NCI-H510A (cell line): ENCODE results near the gene SPATA20.

Source experiments
- DNase-seq: peaks from one replicate; lab custom pipeline; 2025; lab: John Stamatoyannopoulos, UW

SPATA20 gene

DNA sequence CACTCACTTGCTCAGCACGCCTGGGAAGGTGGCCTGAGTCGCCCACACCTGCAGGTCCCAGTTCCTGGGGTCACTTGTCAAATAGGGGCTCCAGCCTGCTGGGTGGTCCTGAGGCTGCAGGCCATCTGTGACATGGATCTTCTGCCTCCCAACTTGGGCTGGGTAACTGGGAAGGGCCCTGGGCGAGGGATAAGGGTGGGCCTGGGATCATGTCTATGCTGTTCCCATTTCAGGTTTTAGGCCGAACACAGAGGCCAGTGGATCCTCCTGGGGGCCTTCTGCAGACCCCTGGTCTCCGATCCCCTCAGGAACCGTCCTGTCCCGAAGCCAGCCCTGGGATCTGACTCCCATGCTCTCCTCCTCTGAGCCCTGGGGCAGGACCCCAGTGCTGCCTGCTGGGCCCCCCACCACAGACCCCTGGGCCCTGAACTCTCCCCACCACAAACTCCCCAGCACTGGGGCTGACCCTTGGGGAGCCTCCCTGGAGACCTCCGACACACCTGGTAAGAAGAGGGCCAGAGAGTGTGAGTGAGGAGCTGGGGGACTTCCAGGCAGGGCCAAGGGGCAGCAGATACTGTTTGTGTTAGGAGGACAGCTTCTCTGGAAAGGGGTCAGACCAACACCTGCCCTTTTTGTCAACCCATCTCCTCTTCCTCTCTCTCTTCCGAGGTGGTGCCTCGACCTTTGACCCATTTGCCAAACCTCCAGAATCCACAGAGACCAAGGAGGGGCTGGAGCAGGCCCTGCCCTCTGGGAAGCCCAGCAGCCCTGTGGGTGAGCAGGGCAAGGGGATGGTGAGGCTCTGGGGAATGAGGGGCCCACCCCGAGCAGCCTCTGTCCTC is 6.2 kb upstream of the SPATA20 start:
- DNase-seq: no peak

DNA sequence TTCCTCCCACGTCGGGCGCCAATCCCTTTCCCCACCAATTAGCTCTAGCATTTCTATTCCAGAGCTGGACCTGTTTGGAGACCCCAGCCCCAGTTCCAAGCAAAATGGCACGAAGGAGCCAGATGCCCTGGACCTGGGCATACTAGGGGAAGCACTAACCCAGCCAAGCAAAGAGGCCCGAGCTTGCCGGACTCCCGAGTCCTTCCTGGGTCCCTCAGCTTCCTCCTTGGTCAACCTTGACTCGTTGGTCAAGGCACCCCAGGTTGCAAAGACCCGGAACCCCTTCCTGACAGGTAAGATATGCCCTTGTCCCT is 5.6 kb upstream of the SPATA20 start:
- DNase-seq: no peak

DNA sequence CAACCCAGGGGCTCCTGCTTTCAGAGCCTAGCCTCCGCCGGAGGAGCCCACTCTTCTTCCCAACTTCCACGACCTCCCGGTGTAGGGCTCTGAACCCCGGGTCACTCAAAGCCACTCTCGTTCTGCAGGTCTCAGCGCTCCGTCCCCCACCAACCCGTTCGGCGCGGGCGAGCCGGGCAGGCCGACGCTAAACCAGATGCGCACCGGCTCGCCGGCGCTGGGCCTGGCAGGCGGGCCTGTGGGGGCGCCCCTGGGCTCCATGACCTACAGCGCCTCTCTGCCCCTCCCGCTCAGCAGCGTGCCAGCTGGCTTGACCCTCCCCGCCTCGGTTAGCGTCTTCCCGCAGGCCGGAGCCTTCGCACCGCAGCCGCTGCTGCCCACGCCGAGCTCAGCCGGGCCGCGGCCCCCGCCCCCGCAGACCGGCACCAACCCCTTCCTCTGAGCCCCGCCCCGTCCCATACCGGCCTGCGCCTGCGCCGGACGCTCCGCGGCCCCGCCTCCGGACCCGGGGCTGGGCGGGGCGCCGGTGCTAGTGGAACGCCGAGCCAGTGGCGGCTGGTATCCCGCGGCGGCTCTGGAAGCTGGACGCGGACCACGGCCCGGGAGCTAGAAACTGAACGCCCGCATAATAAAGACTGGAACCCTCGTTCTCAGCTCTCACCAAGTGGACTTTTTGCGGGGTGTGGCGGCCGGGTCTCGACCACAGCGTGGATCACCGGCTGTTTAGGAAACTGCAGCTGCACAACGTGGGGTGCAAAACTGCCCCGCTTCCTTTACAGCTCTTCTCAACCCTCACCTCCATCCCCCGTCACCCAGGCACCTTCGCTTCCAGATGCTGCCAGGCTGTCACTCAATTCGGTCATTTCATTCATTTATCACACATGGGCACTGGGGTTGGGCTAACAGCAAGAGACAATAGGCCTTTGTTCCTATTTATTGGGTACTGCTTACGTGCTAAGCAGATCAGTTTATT is 5.0 kb upstream of the SPATA20 start:
- DNase-seq: peak; percentile 72

DNA sequence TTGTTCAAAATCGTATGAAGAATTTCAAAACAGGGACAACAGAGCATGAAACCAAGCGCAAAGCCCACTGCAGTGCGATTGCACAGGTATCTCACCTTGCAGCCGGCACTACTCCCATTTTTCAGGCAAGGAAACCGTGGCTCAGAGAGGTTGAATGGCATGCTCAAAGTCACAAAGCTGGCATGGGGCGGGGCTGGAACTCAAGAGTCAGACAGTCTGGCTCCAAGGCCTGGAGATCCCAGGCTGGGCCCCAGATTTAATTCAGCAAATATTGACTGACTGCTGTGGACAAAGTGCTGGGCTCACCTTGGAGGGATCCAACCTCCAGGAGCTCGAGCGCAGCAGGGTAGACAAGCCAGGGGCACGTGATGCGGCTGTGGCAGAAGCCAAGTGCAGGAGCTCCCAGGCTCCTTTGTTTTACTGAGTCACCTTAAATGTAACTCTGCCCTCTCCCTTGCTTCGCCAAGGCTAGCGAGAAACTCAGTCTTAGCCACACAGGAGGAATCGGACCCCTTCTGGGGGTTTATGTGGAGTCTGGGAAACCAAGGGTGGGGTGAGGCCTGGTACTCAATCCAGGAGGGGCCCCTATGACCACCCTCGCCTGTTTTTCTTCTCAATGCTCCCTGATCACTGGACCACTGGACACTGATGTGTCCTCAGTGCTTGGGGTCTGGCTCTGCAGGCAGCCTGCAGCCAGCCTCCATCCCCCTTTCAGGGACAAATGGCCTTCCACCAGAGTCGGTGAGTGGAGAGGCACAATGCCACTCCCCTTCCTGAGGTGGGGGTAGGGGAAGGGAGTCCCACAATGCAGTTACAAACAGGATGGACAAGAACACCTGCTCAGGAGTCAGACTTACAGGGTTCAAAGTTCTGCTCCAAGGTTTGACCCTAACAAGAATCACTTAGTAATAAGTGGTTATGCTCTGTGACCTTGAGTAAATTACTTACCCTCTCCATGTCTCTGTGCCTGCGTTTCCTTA is 3.9 kb upstream of the SPATA20 start:
- DNase-seq: no peak

DNA sequence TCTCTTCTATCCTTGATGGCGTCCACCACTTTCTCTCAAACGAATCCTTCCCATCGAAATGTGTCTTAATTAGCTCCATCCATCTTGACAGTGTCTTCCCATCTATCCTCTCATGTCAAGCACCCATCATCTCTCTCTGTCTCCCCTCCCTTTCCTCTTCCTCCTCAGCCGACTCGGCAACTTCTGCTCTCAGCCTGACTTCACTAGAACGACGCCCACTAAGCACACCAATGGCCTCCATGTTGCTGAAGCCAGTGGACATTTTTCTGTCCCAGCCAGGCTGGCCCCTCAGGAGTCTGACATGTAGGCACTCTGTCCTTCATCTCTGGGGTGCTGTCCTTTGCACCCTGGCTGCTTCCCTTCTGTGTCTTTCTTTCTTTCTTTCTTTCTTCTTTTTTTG is 2.5 kb upstream of the SPATA20 start:
- DNase-seq: no peak

DNA sequence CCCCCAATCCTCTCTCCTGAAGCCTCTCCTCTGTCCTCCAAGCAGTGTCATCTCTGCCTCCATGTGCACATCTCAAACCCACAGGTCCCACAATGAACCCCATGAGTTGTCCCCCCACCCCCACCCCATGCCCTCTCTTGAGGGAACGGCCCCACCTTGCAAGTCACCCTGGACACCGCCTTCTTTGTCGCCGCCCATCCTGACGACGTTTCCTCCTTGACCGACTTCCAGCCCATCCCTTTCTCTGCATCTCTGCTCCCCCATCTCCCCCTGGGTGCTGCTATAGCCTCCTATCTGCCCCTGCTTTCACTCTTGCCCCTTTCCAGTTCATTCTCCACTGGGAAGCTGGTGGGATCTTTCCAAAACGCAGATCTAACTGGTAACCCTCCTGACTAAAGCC is 1.7 kb upstream of the SPATA20 start:
- DNase-seq: no peak

DNA sequence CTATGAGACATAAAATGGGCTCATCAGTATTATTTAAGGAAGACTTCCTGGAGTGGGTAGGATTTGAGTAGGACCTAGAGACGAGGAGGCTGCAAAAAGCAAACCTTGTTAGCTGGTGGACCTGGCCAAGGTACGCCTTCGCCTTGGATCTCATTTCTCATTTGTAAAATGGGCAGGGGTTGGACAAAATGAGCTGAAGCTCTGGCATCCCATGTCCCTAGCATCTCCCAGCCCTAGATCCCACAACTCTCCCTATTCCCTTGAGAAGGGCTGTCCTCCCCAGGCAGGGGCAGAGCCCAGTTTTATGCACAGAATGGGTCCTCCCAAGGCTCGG is 306 bp upstream of the SPATA20 start:
- no peak for DNase-seq

DNA sequence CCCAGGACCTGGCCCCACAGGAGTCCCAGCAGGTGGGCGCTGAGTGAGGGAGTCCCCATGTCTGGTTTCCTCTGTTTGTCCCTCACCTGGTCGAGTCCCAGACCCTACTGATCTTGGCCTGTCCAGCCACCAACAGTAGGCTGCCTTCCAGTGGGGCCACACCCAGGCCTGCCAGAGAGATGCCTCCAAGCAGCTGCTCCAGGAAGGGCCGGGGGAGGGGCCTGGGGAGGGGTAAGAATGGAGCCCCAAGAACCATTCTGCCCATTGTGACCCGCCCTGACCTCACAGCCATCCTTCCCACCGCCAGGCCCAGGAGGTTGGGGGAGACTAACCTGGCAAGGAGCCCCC is 736 bp downstream of the SPATA20 start:
- DNase-seq: no peak

DNA sequence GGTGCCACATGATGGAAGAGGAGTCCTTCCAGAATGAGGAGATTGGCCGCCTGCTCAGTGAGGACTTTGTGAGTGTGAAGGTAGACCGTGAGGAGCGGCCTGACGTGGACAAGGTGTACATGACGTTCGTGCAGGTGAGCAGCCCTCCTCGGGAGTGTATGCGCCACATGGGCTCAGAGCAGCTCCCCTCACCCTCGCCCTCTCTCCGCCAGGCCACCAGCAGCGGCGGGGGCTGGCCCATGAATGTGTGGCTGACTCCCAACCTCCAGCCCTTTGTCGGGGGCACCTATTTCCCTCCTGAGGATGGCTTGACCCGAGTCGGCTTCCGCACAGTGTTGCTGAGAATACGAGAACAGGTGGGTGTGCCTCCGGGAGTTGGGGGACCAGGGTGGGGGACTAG is 1.9 kb downstream of the SPATA20 start:
- DNase-seq: no peak

DNA sequence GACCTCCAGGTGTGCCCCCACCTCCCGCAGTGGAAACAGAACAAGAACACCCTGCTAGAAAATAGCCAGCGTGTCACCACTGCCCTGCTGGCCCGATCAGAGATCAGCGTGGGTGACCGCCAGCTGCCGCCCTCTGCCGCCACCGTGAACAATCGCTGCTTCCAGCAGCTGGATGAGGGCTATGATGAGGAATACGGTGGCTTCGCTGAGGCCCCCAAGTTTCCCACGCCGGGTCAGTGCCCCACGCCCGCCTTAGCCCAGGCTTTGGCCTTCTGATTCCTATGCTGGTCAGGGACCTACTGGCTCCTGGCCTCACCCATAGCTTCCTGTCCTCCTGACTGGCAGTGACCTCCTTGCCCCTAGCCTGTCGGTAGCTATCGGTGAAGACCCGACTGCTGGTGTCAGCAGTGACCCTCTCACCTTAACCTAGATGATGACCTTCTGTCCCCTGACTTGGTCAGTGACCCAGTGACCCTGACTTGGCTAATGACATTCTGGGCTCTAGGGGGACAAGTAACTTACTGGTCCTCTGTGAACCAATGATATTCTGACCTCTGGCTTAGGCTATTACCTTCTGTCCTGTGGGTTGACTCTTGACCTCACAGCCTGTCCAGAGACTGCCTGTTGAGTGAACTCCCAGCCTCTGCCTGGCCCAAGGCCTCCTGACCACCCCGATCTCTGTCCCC is 2.4 kb downstream of the SPATA20 start:
- no peak for DNase-seq

DNA sequence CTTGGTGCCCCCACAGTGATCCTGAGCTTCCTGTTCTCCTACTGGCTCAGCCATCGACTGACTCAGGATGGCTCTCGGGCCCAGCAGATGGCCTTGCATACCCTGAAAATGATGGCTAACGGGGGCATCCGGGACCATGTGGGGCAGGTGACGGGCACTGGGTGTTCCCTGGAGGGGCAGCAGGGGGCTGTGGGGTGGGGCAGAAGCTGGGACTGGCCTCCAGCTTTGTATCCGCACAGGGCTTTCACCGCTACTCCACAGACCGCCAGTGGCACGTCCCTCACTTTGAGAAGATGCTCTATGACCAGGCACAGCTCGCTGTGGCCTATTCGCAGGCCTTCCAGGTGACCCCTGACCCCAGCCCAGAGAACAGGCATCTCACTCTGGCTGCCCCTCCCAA is 3.0 kb downstream of the SPATA20 start:
- DNase-seq: no peak

DNA sequence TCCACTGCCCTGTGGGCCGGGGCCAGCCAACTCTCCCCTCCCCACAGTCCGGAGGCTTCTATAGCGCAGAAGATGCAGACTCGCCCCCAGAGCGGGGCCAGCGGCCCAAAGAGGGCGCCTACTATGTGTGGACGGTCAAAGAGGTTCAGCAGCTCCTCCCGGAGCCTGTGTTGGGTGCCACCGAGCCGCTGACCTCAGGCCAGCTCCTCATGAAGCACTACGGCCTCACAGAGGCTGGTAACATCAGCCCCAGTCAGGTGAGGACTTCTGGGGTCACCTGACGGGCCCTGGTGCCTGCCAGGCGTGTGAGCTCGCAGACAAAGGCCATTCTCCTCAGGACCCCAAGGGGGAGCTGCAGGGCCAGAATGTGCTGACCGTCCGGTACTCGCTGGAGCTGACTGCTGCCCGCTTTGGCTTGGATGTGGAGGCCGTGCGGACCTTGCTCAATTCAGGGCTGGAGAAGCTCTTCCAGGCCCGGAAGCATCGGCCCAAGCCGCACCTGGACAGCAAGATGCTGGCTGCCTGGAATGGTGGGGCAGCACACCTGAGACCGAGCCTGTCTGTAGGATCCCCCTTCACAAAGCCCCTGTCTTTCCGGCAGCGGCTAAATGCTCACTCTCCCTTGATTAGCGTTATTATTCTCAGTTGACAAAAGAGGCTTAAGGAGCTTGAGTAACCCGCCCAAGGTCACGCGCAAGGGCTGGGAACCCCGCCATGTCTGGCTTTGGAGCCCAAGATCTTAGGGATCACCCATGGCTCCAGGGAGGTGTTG is 3.9 kb downstream of the SPATA20 start:
- peak; percentile 68 for DNase-seq

DNA sequence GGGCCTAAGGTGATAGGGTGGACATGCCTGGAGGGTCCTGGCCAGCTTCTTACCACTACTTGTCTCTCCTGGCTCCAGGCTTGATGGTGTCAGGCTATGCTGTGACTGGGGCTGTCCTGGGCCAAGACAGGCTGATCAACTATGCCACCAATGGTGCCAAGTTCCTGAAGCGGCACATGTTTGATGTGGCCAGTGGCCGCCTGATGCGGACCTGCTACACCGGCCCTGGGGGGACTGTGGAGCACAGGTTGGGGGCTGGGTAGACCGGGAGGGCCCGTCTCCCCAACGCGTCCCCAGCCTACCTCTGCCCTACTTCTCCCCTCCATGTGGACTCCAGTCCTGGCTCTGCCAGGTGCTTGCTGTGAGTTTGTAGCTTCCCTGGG is 4.5 kb downstream of the SPATA20 start:
- no peak for DNase-seq

DNA sequence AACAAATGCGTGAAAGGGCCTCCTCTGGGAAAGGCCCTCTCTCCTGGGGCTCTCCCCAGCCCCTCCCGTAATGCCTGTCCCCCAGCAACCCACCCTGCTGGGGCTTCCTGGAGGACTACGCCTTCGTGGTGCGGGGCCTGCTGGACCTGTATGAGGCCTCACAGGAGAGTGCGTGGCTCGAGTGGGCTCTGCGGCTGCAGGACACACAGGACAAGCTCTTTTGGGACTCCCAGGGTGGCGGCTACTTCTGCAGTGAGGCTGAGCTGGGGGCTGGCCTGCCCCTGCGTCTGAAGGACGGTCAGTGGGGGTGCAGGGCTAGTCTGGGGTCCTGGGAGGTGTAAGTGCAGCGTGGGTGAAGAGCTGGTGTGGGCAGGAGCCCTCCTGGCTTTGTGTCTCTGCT is 4.9 kb downstream of the SPATA20 start:
- DNase-seq: no peak

DNA sequence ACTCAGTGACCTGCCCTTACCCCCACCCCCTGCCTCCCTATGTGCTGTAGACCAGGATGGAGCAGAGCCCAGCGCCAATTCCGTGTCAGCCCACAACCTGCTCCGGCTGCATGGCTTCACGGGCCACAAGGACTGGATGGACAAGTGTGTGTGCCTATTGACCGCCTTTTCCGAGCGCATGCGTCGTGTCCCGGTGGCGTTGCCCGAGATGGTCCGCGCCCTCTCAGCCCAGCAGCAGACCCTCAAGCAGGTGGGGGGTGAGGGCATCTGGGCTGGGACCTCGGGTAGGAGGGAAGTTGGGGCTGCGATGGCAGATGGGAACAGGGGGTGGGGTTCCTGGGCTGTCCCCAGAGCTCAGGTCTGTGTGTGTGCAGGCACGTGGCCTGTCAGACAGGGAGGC is 7.2 kb downstream of the SPATA20 start:
- DNase-seq: no peak

DNA sequence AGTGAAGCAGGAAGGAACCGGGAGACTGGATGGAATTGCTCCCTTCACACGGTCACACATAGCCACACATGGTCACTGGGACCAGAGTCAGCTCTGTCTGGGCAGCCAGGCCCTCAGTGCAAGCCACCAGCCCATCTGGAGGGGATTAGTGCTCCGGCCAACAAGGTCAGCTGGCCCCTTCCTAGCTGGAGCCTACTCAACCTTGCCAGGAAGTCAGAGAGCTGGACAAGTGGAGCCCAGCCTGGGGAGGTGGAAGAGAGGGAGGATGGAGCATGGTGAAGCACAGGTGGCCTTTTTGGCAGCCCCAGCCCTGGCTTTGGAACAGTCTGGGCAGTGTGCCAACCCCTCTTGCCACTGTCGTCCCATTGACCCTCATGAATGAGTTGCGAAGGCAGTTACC is 9.8 kb downstream of the SPATA20 start:
- no peak for DNase-seq

DNA sequence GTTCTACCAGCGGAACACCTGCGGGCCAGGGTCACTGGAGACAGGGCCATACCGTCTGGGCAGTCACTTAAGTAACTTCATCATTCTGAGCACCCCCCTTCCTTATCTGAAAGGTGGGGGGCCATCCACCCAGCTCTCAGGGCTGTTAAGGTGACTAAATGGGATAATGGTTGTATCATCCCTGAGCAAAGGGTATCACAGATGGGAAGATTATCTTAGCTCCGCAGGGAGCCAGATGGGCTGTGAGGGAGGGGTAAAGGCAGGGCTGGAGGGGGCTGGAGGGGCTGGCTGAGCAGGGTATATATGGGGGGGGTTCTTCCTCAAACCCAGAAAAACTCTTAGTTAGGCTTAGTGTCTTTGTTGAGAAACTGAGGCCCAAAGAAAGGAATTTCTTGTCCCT is 10.7 kb downstream of the SPATA20 start:
- no peak for DNase-seq

DNA sequence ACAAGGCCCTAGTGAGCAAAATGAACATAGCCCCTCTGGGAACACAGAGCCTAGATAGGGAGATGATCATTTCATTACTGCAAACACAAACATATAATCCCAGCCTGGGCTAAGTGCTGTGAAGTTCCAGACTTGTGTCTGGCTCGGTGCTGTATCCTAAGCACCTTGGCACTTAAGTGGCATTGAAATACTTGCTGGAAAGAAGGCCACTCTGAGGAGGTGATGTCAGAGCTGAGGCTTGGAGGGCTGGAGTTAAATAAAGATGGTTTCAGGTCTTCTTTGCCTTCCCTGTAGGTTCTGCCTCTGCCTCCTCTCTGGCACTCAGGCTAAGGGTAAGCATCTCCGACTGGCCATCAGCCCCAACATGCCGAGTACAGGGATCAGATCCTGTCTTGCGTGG is 11.1 kb downstream of the SPATA20 start:
- no peak for DNase-seq

DNA sequence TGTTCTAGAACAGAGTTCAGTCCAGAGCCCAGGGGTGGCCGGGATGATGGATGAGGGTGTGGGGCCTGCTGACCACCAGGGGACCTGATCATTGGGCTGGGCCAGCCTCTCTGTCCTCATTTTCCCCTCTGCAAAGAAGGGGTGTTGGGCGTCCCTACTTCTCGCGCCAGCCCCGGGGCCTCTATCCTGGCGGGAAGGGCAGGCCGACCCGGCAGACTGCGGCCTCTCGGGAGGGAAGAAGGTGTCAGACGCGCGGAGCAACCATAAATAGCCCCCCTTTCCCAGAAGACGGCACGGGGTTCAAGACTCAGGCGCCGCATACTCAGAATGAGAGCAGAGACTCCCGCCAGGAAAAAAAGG is 11.6 kb downstream of the SPATA20 start:
- no peak for DNase-seq

DNA sequence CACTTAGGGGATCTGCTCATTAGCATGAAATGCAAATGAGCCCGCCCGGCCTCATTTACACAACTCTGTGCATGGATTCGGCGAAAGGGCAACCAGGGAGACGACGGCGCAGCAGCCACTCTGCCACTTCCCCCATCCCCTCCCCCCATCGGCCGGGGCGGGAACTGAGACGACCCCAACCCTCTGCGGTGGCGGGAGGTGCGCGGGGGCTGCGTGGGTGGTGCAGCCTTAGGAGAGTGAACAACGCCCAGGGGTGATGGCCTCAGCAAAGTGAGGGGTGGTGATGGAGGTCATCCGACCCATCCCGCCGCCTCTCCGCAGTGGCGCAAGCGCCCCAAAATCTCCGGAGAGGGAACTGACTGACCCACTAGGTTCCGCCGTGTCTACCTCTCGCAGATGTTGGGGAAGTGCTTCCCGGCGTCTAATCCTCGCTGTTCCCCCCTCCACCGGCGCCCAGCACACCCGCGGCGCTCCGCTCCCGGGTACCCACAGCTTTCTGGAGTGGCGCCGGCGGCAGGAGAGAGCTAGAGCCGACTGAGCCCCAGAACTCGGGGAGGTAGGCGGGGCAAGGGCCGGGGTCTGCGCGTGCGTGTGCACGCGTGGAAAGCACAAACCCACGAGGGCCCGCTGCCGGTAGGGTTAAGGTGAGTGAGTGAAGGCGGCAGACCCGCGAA is 12.1 kb downstream of the SPATA20 start:
- no peak for DNase-seq
